ENCODE measurements around the gene ATAD3A.
"Not testable (repeated sequence)": the region's sequence is repeated elsewhere in the genome, so short reads cannot be mapped to it uniquely, and the experiment has no call there.

ATAD3A gene

GRCh38 chr1:1511533-1512285, at the start of gene ATAD3A:
ATAD3A (plus strand) TSS chr1:1512162; CDS start chr1:1512269, 107 bp downstream.
- peak; percentile 97 for DNase-seq

- no peak for DNase-seq
Measured at GRCh38 chr1:1462318-1462966, 49.5 kb upstream of the ATAD3A start.

- no peak for DNase-seq
Measured at GRCh38 chr1:1463312-1463711, 48.6 kb upstream of the ATAD3A start.

- not testable (repeated sequence) for DNase-seq
Measured at GRCh38 chr1:1468196-1468985, 43.6 kb upstream of the ATAD3A start.

- DNase-seq: no peak
Measured at GRCh38 chr1:1470626-1471388, 41.2 kb upstream of the ATAD3A start.

GRCh38 chr1:1471389-1472052, 40.4 kb upstream of the ATAD3A start, which contains the start of gene ATAD3B:
ATAD3B (plus strand) TSS chr1:1471765; CDS start chr1:1471885, 120 bp downstream.
- peak; percentile 91 for DNase-seq

- not testable (repeated sequence) for DNase-seq
Measured at GRCh38 chr1:1472053-1472876, 39.7 kb upstream of the ATAD3A start.

- DNase-seq: not testable (repeated sequence)
Measured at GRCh38 chr1:1476011-1476410, 36.0 kb upstream of the ATAD3A start.

GRCh38 chr1:1477206-1477605, 34.8 kb upstream of the ATAD3A start:
- no peak for DNase-seq

- DNase-seq: no peak
Measured at GRCh38 chr1:1479547-1480487, 32.1 kb upstream of the ATAD3A start.

- not testable (repeated sequence) for DNase-seq
Measured at GRCh38 chr1:1480488-1480867, 31.5 kb upstream of the ATAD3A start.

- DNase-seq: not testable (repeated sequence)
Measured at GRCh38 chr1:1481811-1482210, 30.2 kb upstream of the ATAD3A start.

- no peak for DNase-seq
Measured at GRCh38 chr1:1482856-1483255, 29.1 kb upstream of the ATAD3A start.

GRCh38 chr1:1483714-1484113, 28.2 kb upstream of the ATAD3A start:
- DNase-seq: no peak

GRCh38 chr1:1484976-1485750, 26.8 kb upstream of the ATAD3A start:
- DNase-seq: not testable (repeated sequence)

- DNase-seq: not testable (repeated sequence)
Measured at GRCh38 chr1:1485755-1486317, 26.1 kb upstream of the ATAD3A start.

GRCh38 chr1:1487701-1488100, 24.3 kb upstream of the ATAD3A start:
- no peak for DNase-seq

- no peak for DNase-seq
Measured at GRCh38 chr1:1489231-1489630, 22.7 kb upstream of the ATAD3A start.

- DNase-seq: no peak
Measured at GRCh38 chr1:1489861-1490260, 22.1 kb upstream of the ATAD3A start.

Data from retina (tissue), 1 donor.